Thoracic aorta (tissue), 2 donors: ENCODE results near the gene ATF7. TPM values are rescaled to one million over a fixed set of nuclear protein-coding genes. Genes with fewer than 3 reads are reported as not detected.

Source experiments
- ATAC-seq: fragments of 150-250 bp; one replicate; pipeline ENCODE4 v1.8.0; 2017; ENCODE audit warnings: low read depth; ENCODE audit not compliant: insufficient number of reproducible peaks, low FRiP score
- DNase-seq: peaks from one replicate; pipeline ENCODE4 v3.0.0-alpha.2; 2020; ENCODE audit warnings: low spot score
- H3K27ac ChIP-seq, 2 donors: fragments of 200-600 bp; sonication (generic); 1 replicate in 1 of 2; 2 replicates in 1 of 2; pipeline ENCODE4 v1.5.1; 2016; ENCODE audit warnings: mild to moderate bottlenecking in 2 of 2, moderate library complexity in 2 of 2
- H3K27me3 ChIP-seq: fragments of 200-600 bp; sonication (generic); replicated peaks from 2 replicates; pipeline ENCODE4 v1.6.0; 2016; ENCODE audit warnings: mild to moderate bottlenecking; ENCODE audit not compliant: insufficient read depth
- H3K36me3 ChIP-seq: fragments of 200-600 bp; sonication (generic); one replicate; pipeline ENCODE4 v1.5.1; 2016
- H3K4me1 ChIP-seq, 2 donors: fragments of 200-600 bp; sonication (generic); 1 replicate in 1 of 2; 2 replicates in 1 of 2; pipeline versions ENCODE4 v1.5.1 to v1.6.0; 2016; ENCODE audit warnings: low read depth in 2 of 2, mild to moderate bottlenecking in 1 of 2; ENCODE audit not compliant: control insufficient read depth in 1 of 2
- H3K4me3 ChIP-seq: fragments of 200-600 bp; sonication (generic); 2 replicates; pipeline ENCODE4 v1.5.1; 2016; ENCODE audit warnings: mild to moderate bottlenecking
- H3K9me3 ChIP-seq: fragments of 200-600 bp; sonication (generic); 2 replicates; pipeline ENCODE4 v1.5.1; 2016
- total RNA-seq, 2 donors: library from RNA; depleted of rRNA; stranded (reverse); fragments of >200 nt; gene quantifications; one replicate each; pipeline versions ENCODE4 v1.1.0 to v1.2.3, GENCODE V29; 2016
- TF ChIP-seq, protein P1 (sequence below): fragments of 200-600 bp; sonication (generic); IDR thresholded peaks from one replicate; pipeline ENCODE4 v1.5.1; 2019; ENCODE audit warnings: antibody characterized with exemption

Gene ATF7
- total RNA-seq, 2 donors from 2014 or later, result 24.4 to 82.1 TPM

- Histone ChIP-seq H3K9me3 (no peaks in the 10 kb centered on the region), H3K4me1 (peaks cover 31 to 75% of the 10 kb centered on the region in 2 donors), H3K4me3 (no peak overlapping the region), H3K27ac (peak overlapping the region; percentile 98 to 99), H3K36me3 (no peaks in the 10 kb centered on the region), H3K27me3 (no peaks in the 10 kb centered on the region)
- DNase-seq, result peak; percentile 50
- TF ChIP-seq, protein P1, sequence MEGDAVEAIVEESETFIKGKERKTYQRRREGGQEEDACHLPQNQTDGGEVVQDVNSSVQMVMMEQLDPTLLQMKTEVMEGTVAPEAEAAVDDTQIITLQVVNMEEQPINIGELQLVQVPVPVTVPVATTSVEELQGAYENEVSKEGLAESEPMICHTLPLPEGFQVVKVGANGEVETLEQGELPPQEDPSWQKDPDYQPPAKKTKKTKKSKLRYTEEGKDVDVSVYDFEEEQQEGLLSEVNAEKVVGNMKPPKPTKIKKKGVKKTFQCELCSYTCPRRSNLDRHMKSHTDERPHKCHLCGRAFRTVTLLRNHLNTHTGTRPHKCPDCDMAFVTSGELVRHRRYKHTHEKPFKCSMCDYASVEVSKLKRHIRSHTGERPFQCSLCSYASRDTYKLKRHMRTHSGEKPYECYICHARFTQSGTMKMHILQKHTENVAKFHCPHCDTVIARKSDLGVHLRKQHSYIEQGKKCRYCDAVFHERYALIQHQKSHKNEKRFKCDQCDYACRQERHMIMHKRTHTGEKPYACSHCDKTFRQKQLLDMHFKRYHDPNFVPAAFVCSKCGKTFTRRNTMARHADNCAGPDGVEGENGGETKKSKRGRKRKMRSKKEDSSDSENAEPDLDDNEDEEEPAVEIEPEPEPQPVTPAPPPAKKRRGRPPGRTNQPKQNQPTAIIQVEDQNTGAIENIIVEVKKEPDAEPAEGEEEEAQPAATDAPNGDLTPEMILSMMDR, result no peak
- no peak for ATAC-seq
Observed at GRCh38 chr12:53505086-53505485, 121.1 kb downstream of the ATF7 start.

DNA sequence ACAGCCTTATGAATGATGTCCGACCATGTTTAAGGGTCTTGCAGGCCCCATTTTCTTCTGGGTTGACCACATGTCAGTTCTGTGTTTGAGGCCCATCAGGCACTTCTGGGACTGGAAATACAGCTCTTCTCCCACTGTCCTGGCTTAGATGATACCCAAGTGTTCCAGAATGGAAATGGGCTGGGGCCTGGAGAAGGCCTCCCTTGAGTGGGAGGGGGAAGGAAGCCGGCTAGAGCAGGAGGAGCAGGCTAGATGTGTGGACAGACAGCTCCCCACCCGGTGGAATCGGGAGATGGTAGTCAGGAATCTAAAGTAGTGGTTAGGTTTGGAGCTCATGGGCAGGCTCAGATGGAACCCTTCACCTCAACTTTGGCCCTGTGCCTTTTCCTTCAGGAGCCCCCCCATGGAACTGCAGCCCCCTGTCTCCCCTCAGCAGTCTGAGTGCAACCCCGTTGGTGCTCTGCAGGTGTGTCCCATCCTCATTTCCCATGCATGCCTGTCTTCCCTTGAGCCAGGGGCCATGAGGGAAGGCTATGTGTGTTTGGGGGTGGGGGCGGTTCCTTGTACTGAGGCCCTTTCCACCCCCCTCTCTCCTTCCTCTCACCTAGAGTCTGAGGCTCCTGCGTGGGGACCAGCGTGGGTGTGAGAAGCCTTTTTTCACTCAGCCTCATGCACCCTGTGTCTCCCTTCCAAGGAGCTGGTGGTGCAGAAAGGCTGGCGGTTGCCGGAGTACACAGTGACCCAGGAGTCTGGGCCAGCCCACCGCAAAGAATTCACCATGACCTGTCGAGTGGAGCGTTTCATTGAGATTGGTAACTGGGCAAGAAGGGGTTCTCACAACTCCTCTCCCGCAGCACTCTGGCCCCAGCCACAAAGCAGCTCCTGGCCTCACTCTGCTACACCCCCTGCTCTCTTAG lies 121.9 kb downstream of the ATF7 start:
- H3K4me3 ChIP-seq, result no peak overlapping the region
- no peaks in the 10 kb centered on the region for H3K27me3 ChIP-seq
- DNase-seq (no peak), ATAC-seq (no peak)
- no peaks in the 10 kb centered on the region for H3K36me3 ChIP-seq
- H3K27ac ChIP-seq, result peak overlapping the region; percentile 98 to 99
- H3K4me1 ChIP-seq, result peaks cover 31 to 75% of the 10 kb centered on the region in 2 donors
- TF ChIP-seq, protein P1, result no peak
- H3K9me3 ChIP-seq, result no peaks in the 10 kb centered on the region

DNA sequence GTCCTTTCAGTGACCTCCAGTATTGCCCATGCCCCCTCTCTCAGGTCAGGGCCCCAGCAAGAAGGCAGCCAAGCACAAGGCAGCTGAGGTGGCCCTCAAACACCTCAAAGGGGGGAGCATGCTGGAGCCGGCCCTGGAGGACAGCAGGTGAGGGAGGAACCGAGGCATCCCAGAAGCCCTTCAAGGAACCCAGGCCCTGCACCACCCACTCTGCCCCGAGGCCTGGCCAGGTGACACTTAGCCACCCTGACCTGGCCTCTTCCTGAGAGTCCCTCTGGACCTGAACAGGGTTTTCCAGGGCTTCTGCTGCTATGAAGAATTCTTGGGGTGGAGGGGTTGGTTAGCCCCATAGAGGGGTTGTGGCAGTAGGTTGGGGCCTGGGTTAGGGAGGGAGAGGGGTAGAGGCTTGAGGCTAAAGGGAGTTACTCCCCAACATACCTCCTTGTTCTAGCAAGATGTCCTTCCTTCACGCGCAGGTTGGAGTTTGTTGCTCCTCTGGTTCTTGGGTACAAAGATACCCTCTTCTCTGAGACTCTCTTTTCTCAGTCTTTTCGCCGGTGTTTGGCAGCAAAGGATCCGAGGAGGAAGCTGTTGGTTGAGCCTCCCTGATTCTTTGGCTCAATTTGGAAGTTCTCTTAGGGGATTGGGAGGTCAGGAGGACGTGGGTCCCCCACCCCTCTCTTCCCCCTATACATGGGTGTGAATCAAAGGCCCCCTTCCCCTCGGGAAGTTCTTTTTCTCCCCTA lies 123.0 kb downstream of the ATF7 start:
- Histone ChIP-seq H3K4me3 (peak overlapping the region; percentile 87), H3K4me1 (peaks cover 34 to 77% of the 10 kb centered on the region in 2 donors), H3K9me3 (no peaks in the 10 kb centered on the region), H3K27me3 (no peaks in the 10 kb centered on the region), H3K27ac (peak overlapping the region; percentile 98 to 99), H3K36me3 (no peaks in the 10 kb centered on the region)
- ATAC-seq (no peak), DNase-seq (no peak)
- TF ChIP-seq, protein P1, result no peak

- TF ChIP-seq, protein P1, result no peak
- DNase-seq (no peak), ATAC-seq (no peak)
- no peaks in the 10 kb centered on the region for H3K27me3 ChIP-seq
- H3K4me3 ChIP-seq, result peak overlapping the region; percentile 87
- H3K9me3 ChIP-seq, result no peaks in the 10 kb centered on the region
- H3K4me1 ChIP-seq, result peaks cover 34 to 71% of the 10 kb centered on the region in 2 donors
- peak overlapping the region; percentile 98 to 99 for H3K27ac ChIP-seq
- H3K36me3 ChIP-seq, result no peaks in the 10 kb centered on the region
Observed at GRCh38 chr12:53502331-53502730, 123.9 kb downstream of the ATF7 start.

GRCh38 chr12:53501615-53502181 lies 124.5 kb downstream of the ATF7 start:
- no peaks in the 10 kb centered on the region for H3K9me3 ChIP-seq
- H3K4me1 ChIP-seq, result peaks cover 34 to 64% of the 10 kb centered on the region in 2 donors
- no peaks in the 10 kb centered on the region for H3K27me3 ChIP-seq
- H3K4me3 ChIP-seq, result peak overlapping the region; percentile 87
- TF ChIP-seq, protein P1, result no peak
- DNase-seq (no peak), ATAC-seq (no peak)
- peak overlapping the region; percentile 98 to 99 for H3K27ac ChIP-seq
- H3K36me3 ChIP-seq, result no peaks in the 10 kb centered on the region
